ENCODE data around the gene CDK15. TPM values are rescaled to one million over a fixed set of nuclear protein-coding genes. Genes with fewer than 3 reads are reported as not detected.

The CDK15 gene
- total RNA-seq, 1 donor from 2014 or later, result 2.3 TPM

DNA sequence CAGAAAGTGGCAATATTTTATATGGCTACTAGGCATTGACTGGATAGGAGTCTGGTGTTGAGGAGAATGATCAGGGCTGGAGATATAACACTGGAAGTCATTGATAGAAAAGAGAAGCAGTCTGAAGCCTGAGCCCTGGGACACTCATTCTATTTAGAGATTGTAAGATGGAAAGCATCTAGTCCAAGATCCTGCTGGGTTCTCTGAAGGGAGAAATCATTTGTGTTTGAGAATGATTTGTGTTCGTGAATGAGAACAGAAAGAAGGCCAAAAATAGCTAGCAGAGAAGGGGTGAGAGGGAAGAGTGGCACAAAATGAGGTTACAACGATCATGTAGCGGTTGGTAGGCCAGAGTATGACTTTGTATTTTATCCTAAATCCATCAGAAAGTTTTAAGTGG is 18.0 kb upstream of the CDK15 start:
- no peak for DNase-seq (ENCODE audit: low read depth)

DNA sequence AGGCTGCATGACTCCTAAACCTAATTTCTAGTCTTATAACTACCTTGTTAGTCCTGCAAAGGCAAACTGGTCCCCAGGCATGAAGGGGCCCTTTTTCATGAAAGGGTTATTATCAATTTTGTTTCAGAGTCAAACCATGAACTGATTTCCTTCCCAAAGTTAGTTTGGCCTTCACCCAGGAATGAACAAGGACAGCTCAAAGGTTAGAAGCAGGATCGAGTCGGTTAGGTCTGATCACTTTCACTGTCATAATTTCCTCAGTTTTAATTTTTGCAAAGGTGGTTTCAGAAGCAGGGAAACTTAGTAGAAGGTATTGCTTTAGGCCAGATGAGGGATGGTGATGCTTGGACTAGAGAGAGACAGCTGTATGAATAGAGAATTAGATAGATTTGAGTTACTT is 16.9 kb upstream of the CDK15 start:
- TF ChIP-seq, protein P1, sequence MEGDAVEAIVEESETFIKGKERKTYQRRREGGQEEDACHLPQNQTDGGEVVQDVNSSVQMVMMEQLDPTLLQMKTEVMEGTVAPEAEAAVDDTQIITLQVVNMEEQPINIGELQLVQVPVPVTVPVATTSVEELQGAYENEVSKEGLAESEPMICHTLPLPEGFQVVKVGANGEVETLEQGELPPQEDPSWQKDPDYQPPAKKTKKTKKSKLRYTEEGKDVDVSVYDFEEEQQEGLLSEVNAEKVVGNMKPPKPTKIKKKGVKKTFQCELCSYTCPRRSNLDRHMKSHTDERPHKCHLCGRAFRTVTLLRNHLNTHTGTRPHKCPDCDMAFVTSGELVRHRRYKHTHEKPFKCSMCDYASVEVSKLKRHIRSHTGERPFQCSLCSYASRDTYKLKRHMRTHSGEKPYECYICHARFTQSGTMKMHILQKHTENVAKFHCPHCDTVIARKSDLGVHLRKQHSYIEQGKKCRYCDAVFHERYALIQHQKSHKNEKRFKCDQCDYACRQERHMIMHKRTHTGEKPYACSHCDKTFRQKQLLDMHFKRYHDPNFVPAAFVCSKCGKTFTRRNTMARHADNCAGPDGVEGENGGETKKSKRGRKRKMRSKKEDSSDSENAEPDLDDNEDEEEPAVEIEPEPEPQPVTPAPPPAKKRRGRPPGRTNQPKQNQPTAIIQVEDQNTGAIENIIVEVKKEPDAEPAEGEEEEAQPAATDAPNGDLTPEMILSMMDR (conservative IDR thresholded peaks at IDR 0.05; ENCODE audit: low read depth, low read length), result no peak
- no peak for DNase-seq (ENCODE audit: low read depth)
- no peak overlapping the region for H3K4me3 ChIP-seq (ENCODE audit: low read depth, low read length)

More for the DNA sequence above, 18.0 kb upstream of the CDK15 start:
- TF ChIP-seq, protein P1 (conservative IDR thresholded peaks at IDR 0.05; ENCODE audit: low read depth, low read length), result no peak
- no peak overlapping the region for H3K4me3 ChIP-seq (ENCODE audit: low read depth, low read length)

DNA sequence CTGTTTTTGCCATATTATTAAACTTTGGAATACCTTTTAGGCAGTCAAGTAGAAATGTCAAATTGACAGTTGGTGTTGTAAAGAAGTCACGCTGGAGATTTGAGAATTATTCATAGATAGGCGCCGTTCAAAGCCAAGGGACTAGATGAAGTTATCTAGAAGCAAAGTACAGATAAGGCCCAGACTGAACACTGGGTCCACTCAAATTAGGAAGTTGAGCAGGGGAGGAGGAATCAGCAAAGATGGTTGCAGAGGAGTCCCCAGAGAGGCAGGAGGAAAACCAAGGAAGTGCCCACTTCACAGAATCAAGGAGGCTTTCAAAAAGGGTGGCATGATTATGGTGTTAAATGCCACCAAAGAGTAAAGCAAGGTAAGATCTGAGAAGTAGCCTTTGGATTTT is 16.0 kb upstream of the CDK15 start:
- H3K4me3 ChIP-seq (ENCODE audit: low read depth, low read length), result no peak overlapping the region

DNA sequence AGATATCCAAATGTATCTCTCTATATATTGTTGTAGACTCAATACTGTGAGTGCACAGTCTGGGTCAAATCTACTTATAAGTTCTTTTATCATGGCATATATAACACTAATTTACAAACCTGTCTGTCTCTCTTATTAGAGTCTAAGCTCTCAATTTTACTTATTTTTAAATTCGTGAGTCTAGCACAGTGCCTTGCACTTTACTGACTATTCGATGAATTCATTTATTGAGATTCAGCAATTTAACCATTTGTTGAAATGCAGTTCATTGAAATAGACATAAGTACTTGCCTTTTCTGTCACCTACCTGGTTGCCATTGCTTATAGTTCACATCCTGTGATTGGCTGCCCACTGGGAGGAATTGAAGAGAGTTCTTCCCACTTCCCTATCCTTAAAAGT is 15.3 kb upstream of the CDK15 start:
- no peak overlapping the region for H3K4me3 ChIP-seq (ENCODE audit: low read depth, low read length)
- no peak for DNase-seq (ENCODE audit: low read depth)
- TF ChIP-seq, protein P1 (conservative IDR thresholded peaks at IDR 0.05; ENCODE audit: low read depth, low read length), result no peak

More for the DNA sequence above, 16.0 kb upstream of the CDK15 start:
- TF ChIP-seq, protein P1 (conservative IDR thresholded peaks at IDR 0.05; ENCODE audit: low read depth, low read length), result no peak
- DNase-seq (ENCODE audit: low read depth), result no peak

DNA sequence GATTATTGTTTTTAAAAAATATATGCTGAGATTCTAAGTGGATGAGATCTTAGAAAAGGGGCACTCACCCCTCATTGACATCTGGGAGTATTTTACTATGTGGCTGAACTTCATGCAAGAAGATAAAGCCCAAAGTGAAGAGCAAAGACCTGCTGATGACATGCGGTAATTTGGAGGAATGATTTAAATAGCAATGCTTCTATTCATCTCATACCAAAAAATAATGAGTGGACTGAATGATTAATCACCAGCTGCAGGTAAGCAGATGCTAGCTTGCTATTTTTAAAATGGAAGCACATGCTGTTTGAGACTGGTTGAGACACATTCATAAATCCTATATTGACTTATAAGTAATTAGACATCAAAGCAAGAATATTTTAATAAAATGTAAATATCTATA is 12.7 kb upstream of the CDK15 start:
- no peak for DNase-seq (ENCODE audit: low read depth)
- no peak overlapping the region for H3K4me3 ChIP-seq (ENCODE audit: low read depth, low read length)
- TF ChIP-seq, protein P1 (conservative IDR thresholded peaks at IDR 0.05; ENCODE audit: low read depth, low read length), result no peak

DNA sequence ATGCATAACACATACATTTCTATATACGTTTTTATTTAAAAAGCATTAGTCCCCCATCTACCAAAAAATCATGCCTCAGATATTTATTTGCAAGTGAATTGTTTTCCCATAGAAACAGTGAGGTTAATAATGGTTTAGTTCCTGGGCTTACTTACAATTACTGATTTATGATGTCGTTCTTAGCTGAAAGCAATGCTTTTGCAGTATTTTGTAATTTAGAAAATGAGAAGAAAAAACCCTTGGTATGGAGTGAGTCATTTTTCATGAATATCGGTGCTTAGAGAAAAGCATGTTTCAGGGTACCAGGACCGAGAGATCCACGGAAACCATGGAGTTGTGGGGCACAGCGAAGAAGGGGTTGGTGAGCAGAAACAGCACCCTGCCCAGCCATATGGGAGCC is 12.0 kb upstream of the CDK15 start:
- TF ChIP-seq, protein P1 (conservative IDR thresholded peaks at IDR 0.05; ENCODE audit: low read depth, low read length), result no peak
- H3K4me3 ChIP-seq (ENCODE audit: low read depth, low read length), result no peak overlapping the region
- DNase-seq (ENCODE audit: low read depth), result no peak

DNA sequence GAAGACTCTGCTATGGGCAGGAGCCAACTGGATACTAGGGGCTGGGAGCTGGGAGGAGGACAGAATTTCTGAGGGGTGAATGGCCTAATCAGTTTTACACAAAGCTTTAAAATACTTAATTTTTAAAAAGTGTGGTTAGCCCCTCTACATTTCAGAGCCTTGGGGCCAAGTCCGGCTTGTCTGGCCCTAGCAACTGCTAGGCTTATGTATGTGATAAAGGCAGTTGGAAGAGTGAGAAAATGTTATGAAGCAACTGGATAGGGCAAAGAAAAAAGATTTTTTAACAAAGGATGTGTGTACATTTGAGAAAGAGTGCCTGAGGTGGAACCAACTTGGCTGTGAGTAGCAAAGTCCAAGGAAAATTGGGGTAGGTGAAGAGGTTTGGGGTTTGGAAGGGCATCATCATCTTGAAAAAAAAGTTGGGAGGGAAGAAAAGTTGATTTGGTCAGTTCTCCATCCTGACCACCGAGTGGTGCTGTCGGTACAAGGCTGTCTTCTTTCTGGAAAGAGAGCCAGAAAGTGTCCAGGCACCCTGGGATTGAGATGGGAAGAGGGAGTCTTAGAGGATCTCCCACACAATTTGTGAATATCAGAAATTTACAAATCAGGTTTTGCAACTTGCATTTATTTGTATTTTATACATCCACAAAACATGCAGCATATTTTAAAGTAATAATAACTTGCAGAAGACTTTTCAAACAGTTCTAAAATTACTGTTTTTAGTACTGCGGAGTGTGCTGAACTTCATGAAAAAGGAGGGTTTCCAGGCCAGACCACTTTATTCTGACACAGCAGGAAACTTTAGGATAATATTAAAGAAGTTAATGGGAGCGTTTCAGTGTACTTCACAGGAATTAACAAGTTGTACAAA is 10.5 kb upstream of the CDK15 start:
- H3K4me3 ChIP-seq (ENCODE audit: low read depth, low read length), result no peak overlapping the region
- DNase-seq (ENCODE audit: low read depth), result no peak
- TF ChIP-seq, protein P1 (conservative IDR thresholded peaks at IDR 0.05; ENCODE audit: low read depth, low read length), result peak; percentile 87
